Activated CD4-positive, alpha-beta T cell treated with anti-CD3 and anti-CD28 coated beads for 36 hours (primary cell): ENCODE data around the gene CAB39L. TPM values are rescaled to one million over a fixed set of nuclear protein-coding genes. Genes with fewer than 3 reads are reported as not detected.
A peak's percentile ranks its signal among the peaks of the same experiment; 100 is the strongest.

Experiments used
- ATAC-seq: fragments of 200-7000 bp; cut with Tn5 transposase; one replicate; pipeline ENCODE4 v1.10.0; 2021; ENCODE audit warnings: mild to moderate bottlenecking, moderate library complexity
- CTCF ChIA-PET: fragments of 350-600 bp; sonication (Branson Sonifier 250); formaldehyde crosslinking; loops from one replicate; lab custom pipeline; 2021; ENCODE audit warnings: antibody characterized with exemption; lab: Charles Lee
- POLR2A ChIA-PET: fragments of 350-600 bp; sonication (Branson Sonifier 250); formaldehyde crosslinking; loops from one replicate; lab custom pipeline; 2021; ENCODE audit warnings: antibody characterized with exemption, inconsistent platforms; lab: Charles Lee
- DNase-seq: peaks from one replicate; pipeline ENCODE4 v3.0.0-alpha.2; 2020
- H3K27ac Mint-ChIP-seq: one replicate; pipeline ENCODE4 v1.8.0; 2021; ENCODE audit warnings: mixed read lengths
- H3K27me3 Mint-ChIP-seq: one replicate; pipeline ENCODE4 v1.8.0; 2021; ENCODE audit warnings: mixed read lengths
- H3K36me3 Mint-ChIP-seq: one replicate; pipeline ENCODE4 v1.8.0; 2021; ENCODE audit warnings: low read depth, mixed read lengths
- H3K4me1 Mint-ChIP-seq: one replicate; pipeline ENCODE4 v1.8.0; 2021; ENCODE audit warnings: mixed read lengths
- H3K4me3 Mint-ChIP-seq: one replicate; pipeline ENCODE4 v1.8.0; 2021; ENCODE audit warnings: mild to moderate bottlenecking, moderate library complexity, mixed read lengths
- H3K9me3 Mint-ChIP-seq: one replicate; pipeline ENCODE4 v1.8.0; 2021; ENCODE audit warnings: low read depth, mixed read lengths
- intact Hi-C, 2 experiments: fragments of 100-400 bp; cut with DNase I in 1 of 2; cut with micrococcal nuclease in 1 of 2; formaldehyde crosslinking; loops; one replicate each; pipeline versions ENCODE4 v1.14.2 to v1.15.1; 2022 to 2024; cut with DNase I, micrococcal nuclease
- total RNA-seq, 2 experiments: library from RNA; stranded (reverse); gene quantifications; one replicate each; pipeline ENCODE4 v1.2.3, GENCODE V29; 2021

CAB39L gene
- total RNA-seq, 2 experiments from 2014 or later: 4.8 to 5.7 TPM

GRCh38 chr13:49441846-49442245 lies 2.0 kb downstream of the CAB39L start:
- intact Hi-C loops: loop anchor here (2.0 to 10.0 kb wide), 7 partner anchors 140 to 640 kb away; partner anchors contain the start of genes EBPL (in 1 of the 2) and FNDC3A (in 1 of the 2)
- Mint-ChIP-seq H3K9me3 (no peaks in the 10 kb centered on the region), H3K4me3 (peak overlapping the region; percentile 100), H3K27me3 (no peaks in the 10 kb centered on the region), H3K27ac (peak overlapping the region; percentile 53), H3K4me1 (peaks cover 41% of the 10 kb centered on the region), H3K36me3 (peaks cover 9% of the 10 kb centered on the region)
- ChIA-PET CTCF (no interaction called here), POLR2A (no interaction called here)
- DNase-seq (no peak), ATAC-seq (no peak)

GRCh38 chr13:49441312-49441711 lies 2.6 kb downstream of the CAB39L start:
- ChIA-PET POLR2A (no interaction called here), CTCF (interaction anchor here (0.6 kb wide), 1 partner anchor 83 kb away, joined by 3 read pairs; no protein-coding TSS in a partner anchor)
- no peak overlapping the region for H3K27ac Mint-ChIP-seq
- intact Hi-C loops: loop anchor here (5.0 to 10.0 kb wide), 6 partner anchors 139 to 641 kb away; partner anchors contain the start of genes EBPL (in 1 of the 2) and FNDC3A (in 1 of the 2)
- H3K9me3 Mint-ChIP-seq: no peaks in the 10 kb centered on the region
- no peak for DNase-seq
- peaks cover 9% of the 10 kb centered on the region for H3K36me3 Mint-ChIP-seq
- no peak for ATAC-seq
- H3K4me3 Mint-ChIP-seq: no peak overlapping the region
- H3K4me1 Mint-ChIP-seq: peaks cover 36% of the 10 kb centered on the region
- no peaks in the 10 kb centered on the region for H3K27me3 Mint-ChIP-seq

- ChIA-PET POLR2A (no interaction called here), CTCF (no interaction called here)
- DNase-seq (no peak), ATAC-seq (no peak)
- peaks cover 27% of the 10 kb centered on the region for H3K4me1 Mint-ChIP-seq
- H3K27ac Mint-ChIP-seq: no peak overlapping the region
- intact Hi-C loops: loop anchor here (5.0 to 10.0 kb wide), 6 partner anchors 137 to 643 kb away; partner anchors contain the start of genes EBPL (in 1 of the 2) and FNDC3A (in 1 of the 2)
- no peaks in the 10 kb centered on the region for H3K9me3 Mint-ChIP-seq
- H3K4me3 Mint-ChIP-seq: no peak overlapping the region
- peaks cover 2% of the 10 kb centered on the region for H3K36me3 Mint-ChIP-seq
- no peaks in the 10 kb centered on the region for H3K27me3 Mint-ChIP-seq
Observed at GRCh38 chr13:49439609-49440008, 4.3 kb downstream of the CAB39L start.

GRCh38 chr13:49437705-49438104 lies 6.2 kb downstream of the CAB39L start:
- Mint-ChIP-seq H3K9me3 (no peaks in the 10 kb centered on the region), H3K4me3 (no peak overlapping the region), H3K4me1 (peaks cover 18% of the 10 kb centered on the region), H3K27me3 (no peaks in the 10 kb centered on the region), H3K27ac (no peak overlapping the region), H3K36me3 (no peaks in the 10 kb centered on the region)
- DNase-seq (no peak), ATAC-seq (no peak)
- intact Hi-C loops: no loop called here
- CTCF ChIA-PET: interaction anchor here (1.0 to 1.1 kb wide), 3 partner anchors 10 to 157 kb away, joined by 3 to 4 read pairs (median 3); no protein-coding TSS in a partner anchor
- POLR2A ChIA-PET: no interaction called here

- intact Hi-C loops: no loop called here
- POLR2A ChIA-PET: interaction anchor here (0.5 kb wide), 1 partner anchor 150 kb away, joined by 4 read pairs; no protein-coding TSS in a partner anchor
- Mint-ChIP-seq H3K36me3 (no peaks in the 10 kb centered on the region), H3K27ac (no peak overlapping the region), H3K4me3 (no peak overlapping the region), H3K9me3 (no peaks in the 10 kb centered on the region), H3K27me3 (no peaks in the 10 kb centered on the region), H3K4me1 (peaks cover 11% of the 10 kb centered on the region)
- DNase-seq: no peak
- no peak for ATAC-seq
- CTCF ChIA-PET: interaction anchor here (0.5 to 1.2 kb wide), 7 partner anchors 9 to 1581 kb away, joined by 3 read pairs; no protein-coding TSS in a partner anchor
Observed at GRCh38 chr13:49436890-49437289, 7.0 kb downstream of the CAB39L start.

GRCh38 chr13:49435992-49436391 lies 7.9 kb downstream of the CAB39L start:
- H3K27ac Mint-ChIP-seq: no peak overlapping the region
- no peaks in the 10 kb centered on the region for H3K36me3 Mint-ChIP-seq
- peaks cover 6% of the 10 kb centered on the region for H3K4me1 Mint-ChIP-seq
- ATAC-seq (no peak), DNase-seq (no peak)
- POLR2A ChIA-PET: interaction anchor here (0.6 kb wide), 1 partner anchor 1655 kb away, joined by 3 read pairs; no protein-coding TSS in a partner anchor
- CTCF ChIA-PET: interaction anchor here (1.2 kb wide), 1 partner anchor 8 kb away, joined by 3 read pairs; no protein-coding TSS in a partner anchor
- H3K9me3 Mint-ChIP-seq: no peaks in the 10 kb centered on the region
- intact Hi-C loops: no loop called here
- H3K4me3 Mint-ChIP-seq: no peak overlapping the region
- H3K27me3 Mint-ChIP-seq: no peaks in the 10 kb centered on the region

- H3K27ac Mint-ChIP-seq: no peak overlapping the region
- H3K36me3 Mint-ChIP-seq: no peaks in the 10 kb centered on the region
- intact Hi-C loops: no loop called here
- ChIA-PET CTCF (interaction anchor here (1.3 kb wide), 1 partner anchor 40 kb away, joined by 3 read pairs; no protein-coding TSS in a partner anchor), POLR2A (no interaction called here)
- no peaks in the 10 kb centered on the region for H3K9me3 Mint-ChIP-seq
- H3K4me3 Mint-ChIP-seq: no peak overlapping the region
- no peaks in the 10 kb centered on the region for H3K4me1 Mint-ChIP-seq
- ATAC-seq (no peak), DNase-seq (no peak)
- H3K27me3 Mint-ChIP-seq: no peaks in the 10 kb centered on the region
Observed at GRCh38 chr13:49429121-49429520, 14.7 kb downstream of the CAB39L start.

GRCh38 chr13:49428041-49428763 lies 15.7 kb downstream of the CAB39L start:
- Mint-ChIP-seq H3K27ac (no peak overlapping the region), H3K36me3 (no peaks in the 10 kb centered on the region), H3K4me3 (no peak overlapping the region), H3K27me3 (no peaks in the 10 kb centered on the region), H3K9me3 (no peaks in the 10 kb centered on the region), H3K4me1 (no peaks in the 10 kb centered on the region)
- ChIA-PET POLR2A (interaction anchor here (0.6 kb wide), 1 partner anchor 22 kb away, joined by 3 read pairs; no protein-coding TSS in a partner anchor), CTCF (interaction anchor here (0.9 to 1.3 kb wide), 4 partner anchors 8 to 381 kb away, joined by 3 to 4 read pairs (median 3); no protein-coding TSS in a partner anchor)
- DNase-seq (no peak), ATAC-seq (no peak)
- intact Hi-C loops: no loop called here

GRCh38 chr13:49424011-49424560 lies 19.8 kb downstream of the CAB39L start:
- no peak overlapping the region for H3K27ac Mint-ChIP-seq
- H3K27me3 Mint-ChIP-seq: no peaks in the 10 kb centered on the region
- H3K36me3 Mint-ChIP-seq: no peaks in the 10 kb centered on the region
- intact Hi-C loops: no loop called here
- DNase-seq: no peak
- H3K4me3 Mint-ChIP-seq: no peak overlapping the region
- POLR2A ChIA-PET: no interaction called here
- CTCF ChIA-PET: interaction anchor here (1.2 kb wide), 1 partner anchor 183 kb away, joined by 4 read pairs; no protein-coding TSS in a partner anchor
- no peak for ATAC-seq
- no peaks in the 10 kb centered on the region for H3K9me3 Mint-ChIP-seq
- no peaks in the 10 kb centered on the region for H3K4me1 Mint-ChIP-seq

GRCh38 chr13:49421391-49421790 lies 22.5 kb downstream of the CAB39L start:
- DNase-seq (peak; percentile 46), ATAC-seq (peak; percentile 64)
- Mint-ChIP-seq H3K4me3 (no peak overlapping the region), H3K27ac (no peak overlapping the region), H3K4me1 (no peaks in the 10 kb centered on the region), H3K36me3 (no peaks in the 10 kb centered on the region), H3K9me3 (no peaks in the 10 kb centered on the region), H3K27me3 (no peaks in the 10 kb centered on the region)
- POLR2A ChIA-PET: no interaction called here
- CTCF ChIA-PET: interaction anchor here (0.6 kb wide), 1 partner anchor 186 kb away, joined by 4 read pairs; no protein-coding TSS in a partner anchor
- intact Hi-C loops: loop anchor here (1.0 kb wide), 1 partner anchor 186 kb away; no protein-coding TSS in a partner anchor

- POLR2A ChIA-PET: no interaction called here
- intact Hi-C loops: no loop called here
- H3K27ac Mint-ChIP-seq: no peak overlapping the region
Observed at GRCh38 chr13:49419276-49419675, 24.6 kb downstream of the CAB39L start.

More at GRCh38 chr13:49419276-49419675, 24.6 kb downstream of the CAB39L start:
- Mint-ChIP-seq H3K36me3 (no peaks in the 10 kb centered on the region), H3K4me1 (no peaks in the 10 kb centered on the region), H3K9me3 (no peaks in the 10 kb centered on the region), H3K27me3 (no peaks in the 10 kb centered on the region), H3K4me3 (no peak overlapping the region)
- CTCF ChIA-PET: interaction anchor here (0.6 to 1.2 kb wide), 3 partner anchors 39 to 74 kb away, joined by 3 to 4 read pairs (median 4); no protein-coding TSS in a partner anchor
- no peak for DNase-seq
- no peak for ATAC-seq
